HEK293 (cell line): ENCODE measurements around the gene HIRA.

Experiments
- CTCF ChIA-PET: fragments of 350-600 bp; formaldehyde crosslinking; extraction: SDS; loops from one replicate; lab custom pipeline; 2021; ENCODE audit warnings: antibody characterized with exemption; lab: Yijun Ruan, JAX
- POLR2A ChIA-PET: fragments of 300-600 bp; formaldehyde crosslinking; extraction: SDS; loops from one replicate; lab custom pipeline; 2020; ENCODE audit warnings: antibody characterized with exemption, inconsistent platforms; lab: Yijun Ruan, JAX
- H3K27ac ChIP-seq: fragments of 200-500 bp; sonication (Bioruptor generic); 2 replicates; pipeline ENCODE4 v1.5.1; 2014; ENCODE audit warnings: low read depth, low read length, control low read depth, inconsistent platforms; ENCODE audit errors: extremely low read depth
- H3K36me3 ChIP-seq, 2 experiments: fragments of 200-500 bp in 1 of 2; sonication (Bioruptor generic) in 1 of 2; 1 replicate in 1 of 2; 2 replicates in 1 of 2; pipeline ENCODE4 v1.5.1; 2014 to 2017; ENCODE audit warnings: inconsistent platforms in 2 of 2, low read length in 2 of 2; ENCODE audit not compliant: control insufficient read depth in 2 of 2, insufficient read depth in 1 of 2
- H3K4me1 ChIP-seq: fragments of 200-500 bp; sonication (Bioruptor generic); 2 replicates; pipeline ENCODE4 v1.5.1; 2014; ENCODE audit warnings: mild to moderate bottlenecking, low read length, inconsistent platforms; ENCODE audit not compliant: control insufficient read depth, insufficient read depth
- H3K4me3 ChIP-seq: 2 replicates; pipeline ENCODE4 v1.5.1; 2011; ENCODE audit warnings: low read depth, mild to moderate bottlenecking, control low read depth, low read length, moderate library complexity
- H3K9me3 ChIP-seq: fragments of 200-500 bp; sonication (Bioruptor generic); 2 replicates; pipeline ENCODE4 v1.5.1; 2014; ENCODE audit warnings: low read depth, low read length, inconsistent platforms; ENCODE audit not compliant: control insufficient read depth, insufficient read depth
- GFI1B ChIP-seq: fragments of 450-650 bp; formaldehyde crosslinking; IDR thresholded peaks from 2 replicates; pipeline ENCODE4 v1.5.1; 2016; ENCODE audit warnings: missing biosample characterization, missing genetic modification characterization
- GLIS1 ChIP-seq: fragments of 450-650 bp; formaldehyde crosslinking; IDR thresholded peaks from 2 replicates; pipeline ENCODE4 v1.5.1; 2016; ENCODE audit warnings: missing biosample characterization, missing genetic modification characterization
- INSM2 ChIP-seq: fragments of 450-650 bp; formaldehyde crosslinking; IDR thresholded peaks from 2 replicates; pipeline ENCODE4 v1.5.1; 2016; ENCODE audit warnings: missing biosample characterization, missing genetic modification characterization
- KLF7 ChIP-seq: fragments of 450-650 bp; formaldehyde crosslinking; IDR thresholded peaks from 2 replicates; pipeline ENCODE4 v1.5.1; 2016; ENCODE audit warnings: missing biosample characterization, missing genetic modification characterization, borderline replicate concordance
- REST ChIP-seq: fragments of 450-650 bp; formaldehyde crosslinking; IDR thresholded peaks from 2 replicates; pipeline ENCODE4 v1.5.1; 2016; ENCODE audit warnings: missing biosample characterization, missing genetic modification characterization
- SALL2 ChIP-seq: fragments of 450-650 bp; formaldehyde crosslinking; IDR thresholded peaks from 2 replicates; pipeline ENCODE4 v1.5.0; 2017; ENCODE audit warnings: missing biosample characterization, mild to moderate bottlenecking, missing genetic modification characterization, borderline replicate concordance
- SCRT1 ChIP-seq: fragments of 450-650 bp; formaldehyde crosslinking; IDR thresholded peaks from 2 replicates; pipeline ENCODE4 v1.5.1; 2016; ENCODE audit warnings: missing biosample characterization, missing genetic modification characterization, borderline replicate concordance
- SP7 ChIP-seq: fragments of 450-650 bp; formaldehyde crosslinking; IDR thresholded peaks from 2 replicates; pipeline ENCODE4 v1.5.1; 2016; ENCODE audit warnings: missing biosample characterization, missing genetic modification characterization
- TRIM28 ChIP-seq: IDR thresholded peaks from 2 replicates; pipeline ENCODE4 v1.6.1; 2011; ENCODE audit warnings: low read length, control low read depth, borderline replicate concordance
- ZBTB1 ChIP-seq: fragments of 450-650 bp; formaldehyde crosslinking; IDR thresholded peaks from 2 replicates; pipeline ENCODE4 v1.5.1; 2016; ENCODE audit warnings: missing biosample characterization, missing genetic modification characterization
- ZBTB21 ChIP-seq: fragments of 450-650 bp; formaldehyde crosslinking; IDR thresholded peaks from 2 replicates; pipeline ENCODE4 v1.5.1; 2017; ENCODE audit warnings: missing biosample characterization, missing genetic modification characterization
- ZFHX2 ChIP-seq: fragments of 450-650 bp; formaldehyde crosslinking; conservative IDR thresholded peaks from 2 replicates; pipeline ENCODE4 v1.5.1; 2016; ENCODE audit warnings: missing biosample characterization, missing genetic modification characterization
- ZNF121 ChIP-seq: fragments of 450-650 bp; formaldehyde crosslinking; IDR thresholded peaks from 2 replicates; pipeline ENCODE4 v1.5.1; 2016; ENCODE audit warnings: missing biosample characterization, missing genetic modification characterization
- ZNF148 ChIP-seq: fragments of 450-650 bp; formaldehyde crosslinking; IDR thresholded peaks from 2 replicates; pipeline ENCODE4 v1.5.0; 2017; ENCODE audit warnings: missing biosample characterization, missing genetic modification characterization, borderline replicate concordance
- ZNF155 ChIP-seq: fragments of 450-650 bp; formaldehyde crosslinking; IDR thresholded peaks from 2 replicates; pipeline ENCODE4 v1.5.1; 2016; ENCODE audit warnings: missing biosample characterization, missing genetic modification characterization
- ZNF16 ChIP-seq: fragments of 450-650 bp; formaldehyde crosslinking; IDR thresholded peaks from 2 replicates; pipeline ENCODE4 v1.5.1; 2016; ENCODE audit warnings: low read depth, missing biosample characterization, missing genetic modification characterization
- ZNF19 ChIP-seq: fragments of 450-650 bp; formaldehyde crosslinking; IDR thresholded peaks from 2 replicates; pipeline ENCODE4; 2016; ENCODE audit warnings: missing biosample characterization, missing genetic modification characterization, low read depth
- ZNF202 ChIP-seq: fragments of 450-650 bp; formaldehyde crosslinking; IDR thresholded peaks from 2 replicates; pipeline ENCODE4 v1.5.1; 2016; ENCODE audit warnings: missing biosample characterization, missing genetic modification characterization, borderline replicate concordance
- ZNF248 ChIP-seq: fragments of 450-650 bp; formaldehyde crosslinking; IDR thresholded peaks from 2 replicates; pipeline ENCODE4 v1.5.1; 2017; ENCODE audit warnings: missing biosample characterization, missing genetic modification characterization
- ZNF266 ChIP-seq: fragments of 450-650 bp; formaldehyde crosslinking; IDR thresholded peaks from 2 replicates; pipeline ENCODE4 v1.5.1; 2016; ENCODE audit warnings: missing biosample characterization, missing genetic modification characterization, low read depth
- ZNF394 ChIP-seq: fragments of 450-650 bp; formaldehyde crosslinking; IDR thresholded peaks from 2 replicates; pipeline ENCODE4 v1.5.1; 2016; ENCODE audit warnings: missing biosample characterization, missing genetic modification characterization, mild to moderate bottlenecking, moderate library complexity, borderline replicate concordance
- ZNF501 ChIP-seq: fragments of 450-650 bp; formaldehyde crosslinking; IDR thresholded peaks from 2 replicates; pipeline ENCODE4 v1.5.1; 2016; ENCODE audit warnings: missing biosample characterization, missing genetic modification characterization
- ZNF513 ChIP-seq: fragments of 450-650 bp; IDR thresholded peaks from 2 replicates; pipeline ENCODE4 v1.5.1; 2018; ENCODE audit warnings: missing biosample characterization, missing genetic modification characterization
- ZNF580 ChIP-seq: fragments of 450-650 bp; formaldehyde crosslinking; IDR thresholded peaks from 2 replicates; pipeline ENCODE4 v1.5.1; 2016; ENCODE audit warnings: missing biosample characterization, missing genetic modification characterization
- ZNF623 ChIP-seq: fragments of 450-650 bp; formaldehyde crosslinking; IDR thresholded peaks from 2 replicates; pipeline ENCODE4 v1.5.1; 2016; ENCODE audit warnings: missing biosample characterization, missing genetic modification characterization
- ZNF624 ChIP-seq: fragments of 450-650 bp; formaldehyde crosslinking; IDR thresholded peaks from 2 replicates; pipeline ENCODE4 v1.5.1; 2017; ENCODE audit warnings: missing biosample characterization, missing genetic modification characterization
- ZNF654 ChIP-seq: fragments of 450-650 bp; formaldehyde crosslinking; IDR thresholded peaks from 2 replicates; pipeline ENCODE4 v1.5.1; 2016; ENCODE audit warnings: low read depth, missing biosample characterization, missing genetic modification characterization
- ZNF664 ChIP-seq: fragments of 450-650 bp; formaldehyde crosslinking; IDR thresholded peaks from 2 replicates; pipeline ENCODE4 v1.5.1; 2016; ENCODE audit warnings: missing biosample characterization, missing genetic modification characterization
- ZNF707 ChIP-seq: fragments of 450-650 bp; formaldehyde crosslinking; IDR thresholded peaks from 2 replicates; pipeline ENCODE4 v1.5.1; 2016; ENCODE audit warnings: missing biosample characterization, missing genetic modification characterization

The HIRA gene

GRCh38 chr22:19287889-19288288 lies 143.6 kb downstream of the HIRA start (continued):
- TF ChIP-seq INSM2 (tag by site-specific recombination) (no peak), REST (tag by site-specific recombination) (no peak), SALL2 (tag by site-specific recombination) (no peak), ZNF501 (no peak), ZNF707 (tag by site-specific recombination) (no peak), ZNF248 (no peak), ZNF121 (tag by site-specific recombination) (no peak), ZNF664 (tag by site-specific recombination) (no peak), ZFHX2 (tag by site-specific recombination) (no peak), ZBTB21 (tag by site-specific recombination) (no peak), ZBTB1 (tag by site-specific recombination) (no peak), TRIM28 (no peak), ZNF624 (tag by site-specific recombination) (no peak), ZNF513 (no peak), GFI1B (no peak)

- no peak overlapping the region for H3K27ac ChIP-seq
- no peak for TF ChIP-seq ZNF148
- no peak for TF ChIP-seq ZNF580 (tag by site-specific recombination)
- TF ChIP-seq ZNF707 (tag by site-specific recombination): no peak
- TF ChIP-seq SCRT1: no peak
- TF ChIP-seq ZNF654 (tag by site-specific recombination): no peak
- no peak for TF ChIP-seq ZNF623
- no peak for TF ChIP-seq ZNF266 (tag by site-specific recombination)
- TF ChIP-seq ZNF16 (tag by site-specific recombination): no peak
- TF ChIP-seq GLIS1 (tag by site-specific recombination): peak; percentile 56; the same call in 1 of the 2 replicates
- no peak for TF ChIP-seq ZNF394 (tag by site-specific recombination)
- no peak for TF ChIP-seq SP7
- no peak for TF ChIP-seq ZNF155
- no peak for TF ChIP-seq ZNF202 (tag by site-specific recombination)
- no peak for TF ChIP-seq ZNF19 (tag by site-specific recombination)
- TF ChIP-seq KLF7 (tag by site-specific recombination): 0 out of 2 replicates have a peak, but pooled peaks have one; percentile 14
These were observed 144.3 kb downstream of the HIRA start for GRCh38 chr22:19287076-19287707.

More at GRCh38 chr22:19287076-19287707, 144.3 kb downstream of the HIRA start:
- H3K36me3 ChIP-seq: peaks cover 0 to 3% of the 10 kb centered on the region in 2 experiments; a peak in 1 of 3 replicates
- no peaks in the 10 kb centered on the region for H3K9me3 ChIP-seq
- H3K4me3 ChIP-seq: no peak overlapping the region
- ChIA-PET POLR2A (interaction anchor here (1.0 kb wide), 1 partner anchor 145 kb away, joined by 4 read pairs; the partner anchor contains the start of gene MRPL40), CTCF (interaction anchor here (0.5 to 2.3 kb wide), 5 partner anchors 12 to 402 kb away, joined by 3 to 8 read pairs (median 6); partner anchors contain the start of genes ESS2 and SLC25A1)
- peaks cover 3% of the 10 kb centered on the region; the same call in 1 of the 2 replicates for H3K4me1 ChIP-seq
